Activated CD8-positive, alpha-beta memory T cell treated with anti-CD3 and anti-CD28 coated beads for 48 hours (primary cell): Measurements from ENCODE around the gene TEX2.
"Not testable (repeated sequence)": the region's sequence is repeated elsewhere in the genome, so short reads cannot be mapped to it uniquely, and the experiment has no call there.

Source experiments
- DNase-seq, 3 experiments: peaks; one replicate each; pipeline ENCODE4 v3.0.0-alpha.2; 2020; ENCODE audit warnings: low read depth in 2 of 3, low spot score in 2 of 3

The TEX2 gene

GRCh38 chr17:64216000-64216337 is 47.1 kb downstream of the TEX2 start:
- no peak for DNase-seq

DNA sequence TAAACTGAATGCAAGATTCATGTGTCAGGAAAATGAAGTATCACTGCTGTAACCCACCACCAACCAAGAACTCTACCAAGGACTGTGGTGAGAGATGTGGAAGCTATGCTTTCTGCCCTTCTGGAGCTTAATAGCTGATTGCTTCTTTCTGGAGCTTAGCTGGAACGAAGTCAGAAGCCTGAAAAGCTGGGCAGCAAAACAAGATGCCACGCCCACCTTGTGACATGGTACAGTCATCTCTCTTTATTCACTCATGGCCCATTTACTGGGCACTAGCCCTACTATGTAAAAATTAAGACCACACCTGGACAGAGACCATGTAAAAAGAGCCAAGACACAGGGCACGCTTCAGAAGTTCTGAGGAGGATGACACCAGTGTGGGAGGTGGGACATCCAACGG is 48.1 kb downstream of the TEX2 start:
- DNase-seq, result no peak

- DNase-seq, result no peak
These were observed 48.9 kb downstream of the TEX2 start for GRCh38 chr17:64213995-64214811.

- no peak for DNase-seq
These were observed 50.9 kb downstream of the TEX2 start for GRCh38 chr17:64212122-64212521.

- no peak for DNase-seq
These were observed 53.1 kb downstream of the TEX2 start for GRCh38 chr17:64209983-64210382.

DNA sequence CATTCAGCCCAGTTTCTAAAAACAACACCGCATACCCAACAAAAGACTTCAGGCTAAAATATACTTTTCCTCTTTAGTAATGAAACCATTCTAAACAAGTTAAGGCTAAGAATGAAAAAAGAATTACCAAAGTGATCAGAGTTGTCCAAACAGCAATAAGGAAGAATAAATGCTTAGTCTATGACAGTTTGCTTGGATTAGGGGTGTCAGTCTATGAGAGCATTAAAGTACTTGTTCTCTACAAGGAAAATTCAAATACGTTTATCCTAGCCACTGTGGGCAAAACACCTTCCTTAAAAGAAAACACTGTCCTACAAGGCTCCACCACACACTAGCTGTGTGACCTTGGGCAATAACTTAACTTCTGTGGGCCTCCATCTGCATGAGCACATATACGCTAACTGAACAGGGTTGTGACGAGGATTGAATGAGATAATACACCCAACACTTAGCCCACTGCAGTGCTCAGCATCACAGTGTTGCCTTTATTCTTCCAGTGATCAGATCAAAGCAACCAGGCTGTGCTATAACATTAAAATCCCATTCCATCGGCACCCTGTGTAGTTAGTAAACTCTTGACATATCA is 53.6 kb downstream of the TEX2 start:
- no peak for DNase-seq

DNA sequence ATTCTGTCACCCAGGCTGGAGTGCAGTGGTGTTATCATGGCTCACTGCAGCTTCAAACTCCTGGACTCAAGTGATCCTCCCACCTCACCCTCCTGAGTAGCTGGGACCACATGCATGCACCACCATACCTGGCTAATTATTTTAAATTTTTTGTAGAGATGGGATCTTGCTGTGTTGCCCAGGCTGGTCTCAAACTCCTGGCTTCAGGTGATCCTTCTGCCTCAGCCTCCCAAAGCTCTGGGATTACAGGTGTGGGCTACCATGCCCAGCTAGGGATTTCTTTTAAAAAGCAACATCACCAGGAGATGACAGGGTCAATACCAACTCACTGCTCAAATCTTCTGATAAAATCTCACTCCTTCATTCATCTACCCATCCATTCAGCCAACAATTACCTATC is 54.4 kb downstream of the TEX2 start:
- not testable (repeated sequence) for DNase-seq

DNA sequence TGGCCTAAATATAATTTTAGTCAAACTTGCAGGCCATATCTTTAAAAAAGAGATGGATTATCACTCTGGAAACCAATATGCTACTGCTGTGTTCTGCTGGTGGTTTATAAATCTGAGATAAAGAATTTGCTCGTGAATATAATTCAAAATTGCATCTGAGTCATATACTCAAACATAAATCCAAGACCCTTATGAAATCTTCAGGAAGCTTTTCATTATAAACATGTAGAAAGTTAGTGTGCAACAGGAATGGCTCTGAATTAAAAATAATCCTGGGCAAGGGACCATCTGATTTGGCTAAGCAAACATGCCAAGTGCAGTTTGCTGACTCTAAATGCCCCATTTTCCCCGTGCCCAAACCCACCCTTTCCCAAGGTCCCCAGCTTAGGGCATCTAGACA is 57.3 kb downstream of the TEX2 start:
- no peak for DNase-seq

GRCh38 chr17:64203630-64204029 is 59.4 kb downstream of the TEX2 start:
- DNase-seq, result no peak

DNA sequence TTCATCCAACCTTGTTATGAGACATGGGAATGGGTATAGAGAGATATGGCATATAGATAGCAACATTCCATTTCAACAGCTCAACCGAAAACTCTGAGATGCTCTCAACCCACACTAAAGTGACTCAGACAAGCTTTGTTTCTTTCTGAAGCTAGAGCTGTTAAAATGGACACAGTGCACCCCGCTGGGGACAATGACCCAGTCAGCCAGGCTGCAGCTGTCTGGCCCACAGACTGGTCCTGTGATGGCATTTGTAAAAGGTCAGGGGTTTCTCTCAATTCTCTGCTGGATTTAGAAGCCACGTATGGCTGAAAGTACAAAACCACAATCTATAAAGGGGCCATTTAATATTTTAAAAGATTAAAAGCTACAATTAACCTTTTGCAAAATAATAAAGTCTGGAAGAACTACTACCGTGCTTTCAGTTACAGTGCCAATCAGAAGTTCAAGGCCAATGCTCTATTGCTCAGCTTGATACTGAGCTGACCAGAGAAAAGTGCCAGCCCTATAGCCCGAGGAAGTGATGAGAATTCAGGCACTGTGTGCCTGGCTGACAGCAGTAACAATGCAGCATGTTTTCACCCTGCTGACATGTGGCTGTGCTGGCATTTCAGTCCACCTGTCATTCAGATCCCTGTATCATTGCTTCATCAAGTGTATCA is 60.2 kb downstream of the TEX2 start:
- no peak for DNase-seq

DNA sequence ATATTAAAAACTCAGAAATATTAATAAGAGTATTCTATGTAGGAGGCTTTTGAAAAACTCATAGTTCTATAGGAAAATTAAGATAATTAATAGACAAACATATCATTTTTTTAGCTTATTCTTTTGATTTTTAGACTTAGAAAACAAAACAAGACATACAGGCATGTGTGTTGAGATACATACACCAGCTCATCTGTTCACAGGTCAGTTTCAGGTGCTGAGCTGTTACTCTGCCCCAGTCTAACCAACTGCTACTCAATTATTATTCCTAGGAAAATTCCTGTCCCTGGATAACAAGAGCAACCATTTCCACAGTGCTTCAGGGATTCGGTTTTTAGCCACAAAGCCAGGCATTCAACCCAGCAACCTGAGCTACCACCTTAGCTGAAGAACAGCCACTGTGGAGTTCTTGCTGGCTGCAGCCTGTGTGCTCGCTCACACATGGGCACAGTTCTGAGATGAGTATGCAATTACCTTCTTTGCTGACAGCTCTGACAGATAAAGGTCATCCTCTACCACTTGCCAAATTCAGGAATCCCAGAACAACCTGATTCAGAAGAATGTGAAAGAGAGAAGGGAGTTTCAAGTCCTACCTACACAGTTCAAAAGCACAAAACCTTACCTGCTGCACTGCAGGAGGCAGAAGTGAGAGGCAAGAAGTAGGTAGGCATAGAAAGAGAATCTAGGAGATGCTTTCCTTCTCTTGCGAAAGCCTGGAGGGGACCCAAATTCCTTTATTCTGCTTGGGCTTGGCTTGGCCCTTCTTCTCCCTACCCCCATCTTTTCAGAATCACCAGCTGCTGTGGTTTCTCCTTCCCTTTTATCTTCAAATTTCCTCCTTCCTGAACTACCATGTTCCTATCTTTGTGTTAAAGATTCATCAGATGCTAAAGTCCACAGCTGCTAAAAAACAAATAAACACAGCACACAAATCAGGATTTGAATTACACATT is 62.7 kb downstream of the TEX2 start:
- no peak for DNase-seq

DNA sequence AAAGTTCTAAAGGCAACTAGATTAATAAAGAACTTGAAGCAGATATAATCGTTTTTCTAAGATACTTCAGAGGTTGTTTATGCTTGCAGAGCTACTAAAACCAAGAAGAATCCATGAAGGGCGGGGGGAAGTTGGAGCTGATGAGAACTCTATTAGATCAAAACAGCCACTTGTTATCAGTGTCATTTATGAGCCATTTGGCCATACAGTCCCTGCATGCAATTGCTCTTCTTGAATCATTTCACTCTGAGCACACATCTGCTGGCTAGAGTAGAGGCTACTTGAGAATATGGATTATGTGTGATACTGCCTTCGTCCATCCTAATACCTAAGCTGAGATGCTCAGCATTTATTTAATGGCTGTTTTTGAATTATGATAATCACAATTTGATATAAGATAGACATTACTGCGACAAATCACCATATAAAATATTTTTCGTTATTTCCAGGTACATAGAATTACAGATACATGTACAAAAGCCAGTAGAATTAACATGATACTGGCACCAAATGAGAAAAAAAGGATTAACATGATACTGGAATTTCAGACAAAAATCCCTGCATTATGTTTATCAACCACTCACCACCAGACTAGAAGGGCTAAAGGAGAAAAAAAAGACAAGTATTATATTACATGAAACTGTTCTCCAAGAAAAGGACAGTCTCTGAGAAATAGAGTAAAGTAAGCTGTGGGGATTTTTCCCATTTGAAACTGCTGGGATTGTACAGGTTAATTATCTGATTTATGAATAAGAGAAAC is 64.5 kb downstream of the TEX2 start:
- DNase-seq, result no peak

DNA sequence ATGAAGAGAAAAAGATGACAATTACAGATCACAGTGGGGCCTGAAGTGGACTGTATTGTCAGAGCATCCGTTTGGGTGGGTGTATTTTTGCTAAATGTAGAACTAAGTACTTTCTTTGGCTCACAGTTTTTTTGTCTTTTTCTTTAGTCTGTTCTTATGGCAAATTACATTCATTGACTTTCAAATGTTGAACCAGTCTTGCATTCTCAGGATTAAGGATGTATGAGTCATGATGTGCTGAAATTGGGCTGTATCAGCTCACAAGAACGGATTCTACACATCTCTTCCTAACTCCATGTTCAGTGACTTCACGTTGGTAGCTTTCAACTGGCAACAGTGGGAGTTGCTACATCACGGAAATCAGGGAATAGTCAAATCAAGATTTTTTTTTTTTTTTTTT is 66.5 kb downstream of the TEX2 start:
- DNase-seq, result no peak

DNA sequence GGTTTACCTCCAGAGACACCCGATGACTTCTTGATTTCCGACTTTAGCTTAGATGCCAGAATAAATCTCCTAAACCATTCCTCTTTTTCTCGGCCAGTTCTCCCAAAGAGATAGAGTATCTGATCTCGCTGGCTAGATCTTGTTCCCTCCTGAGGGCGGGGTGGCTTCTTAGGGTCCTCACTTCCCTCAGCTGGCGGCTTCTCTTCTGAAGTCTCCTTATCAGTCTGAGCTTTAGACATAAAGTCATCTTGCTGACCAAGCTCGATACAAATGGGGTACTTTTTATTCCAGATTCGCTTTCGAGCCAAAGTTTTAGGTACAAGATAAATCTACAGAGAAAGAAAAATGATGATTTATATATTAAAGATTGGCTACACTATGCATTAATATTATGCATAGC is 69.5 kb downstream of the TEX2 start:
- DNase-seq, result no peak

- no peak for DNase-seq
These were observed 70.5 kb downstream of the TEX2 start for GRCh38 chr17:64192589-64192988.

- no peak for DNase-seq
These were observed 72.6 kb downstream of the TEX2 start for GRCh38 chr17:64190472-64190871.

DNA sequence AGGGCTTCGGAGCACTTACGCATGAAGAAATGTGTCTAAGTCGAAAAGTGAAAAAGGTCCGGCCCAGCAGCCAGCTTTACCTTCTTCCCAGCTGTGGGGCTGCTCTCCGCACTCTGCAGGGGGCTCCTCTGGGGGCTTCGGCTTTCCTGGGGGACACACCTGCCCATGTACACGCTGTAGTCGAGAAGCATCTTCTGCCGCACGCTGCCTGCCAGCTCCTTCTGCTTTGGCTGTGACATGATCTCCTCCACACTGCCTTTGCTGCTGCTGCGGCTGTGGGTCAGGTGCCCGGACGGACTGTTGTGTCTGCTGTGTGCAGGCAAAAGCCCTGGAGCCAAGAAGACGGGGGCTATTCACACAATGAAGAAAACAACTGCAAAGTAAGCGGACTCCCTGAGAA is 75.0 kb downstream of the TEX2 start:
- DNase-seq, result no peak

DNA sequence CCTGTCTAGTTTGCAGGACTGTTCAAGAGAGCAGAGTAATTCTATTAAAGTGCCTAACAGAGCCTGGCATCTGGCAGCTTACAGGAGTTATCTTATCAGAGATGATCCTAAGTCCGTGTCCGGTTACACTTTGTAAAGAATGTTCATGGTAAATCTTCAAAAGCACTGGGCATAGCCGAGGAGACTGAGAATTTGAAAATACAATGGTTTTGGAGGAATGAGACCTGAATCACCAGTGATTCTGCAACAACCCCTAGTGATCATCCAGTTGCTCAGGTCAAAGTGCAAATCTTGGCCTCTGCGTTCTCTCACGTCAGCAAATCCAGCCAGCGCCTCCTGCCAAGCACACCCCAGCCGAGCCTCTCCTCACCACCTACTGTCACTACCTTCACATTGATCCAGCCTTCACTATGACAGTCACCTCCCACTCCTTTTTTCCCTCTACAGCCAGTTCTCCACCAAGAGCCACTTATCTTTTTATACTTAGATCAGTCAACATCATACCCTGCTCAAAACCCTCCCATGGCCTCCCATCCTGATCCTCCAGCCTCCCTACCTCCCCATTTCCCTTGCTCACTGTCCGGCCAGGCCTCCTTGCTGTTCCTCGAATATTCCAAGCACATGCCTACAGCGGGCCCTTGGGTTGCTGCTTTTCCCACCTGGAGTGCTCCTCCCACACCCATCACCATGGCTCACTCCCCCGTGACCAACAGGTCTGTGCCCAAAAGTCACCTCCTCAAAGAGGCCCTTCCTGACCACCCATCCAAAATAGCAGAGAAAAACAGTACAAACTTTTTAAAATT is 75.8 kb downstream of the TEX2 start:
- DNase-seq, result no peak

GRCh38 chr17:64186171-64187092 is 76.6 kb downstream of the TEX2 start:
- DNase-seq, result no peak
